GM12878 (cell line): Measurements from ENCODE around the gene BBX. TPM values are rescaled to one million over a fixed set of nuclear protein-coding genes. Genes with fewer than 3 reads are reported as not detected.

ENCODE experiments used
- ATAC-seq: fragments of 200-7000 bp; cut with Tn5 transposase; 3 replicates; pipeline ENCODE4 v1.9.1; 2020; ENCODE audit warnings: mild to moderate bottlenecking, moderate library complexity
- BruUV-seq: library from RNA; stranded (reverse); fragments of 400-500 nt; replicated peaks from 2 replicates; lab custom pipeline; 2021; lab: Mats Ljungman, UMichigan
- CTCF ChIA-PET: fragments of 300-600 bp; sonication (Branson Sonifier 250); formaldehyde crosslinking; extraction: SDS; loops from one replicate; lab custom pipeline; 2021; ENCODE audit warnings: inconsistent platforms; lab: Yijun Ruan, JAX
- POLR2A ChIA-PET: fragments of 350-600 bp; formaldehyde crosslinking; extraction: SDS; loops from one replicate; lab custom pipeline; 2021; ENCODE audit warnings: inconsistent platforms; lab: Charles Lee
- RAD21 ChIA-PET: fragments of 300-600 bp; sonication (Branson Sonifier 250); formaldehyde crosslinking; loops from one replicate; lab custom pipeline; 2023; ENCODE audit warnings: antibody characterized with exemption; ENCODE audit not compliant: unreplicated experiment; lab: Charles Lee
- SMC1A ChIA-PET: fragments of 300-600 bp; sonication (Branson Sonifier 250); formaldehyde crosslinking; loops from one replicate; lab custom pipeline; 2023; ENCODE audit not compliant: unreplicated experiment, uncharacterized antibody; lab: Charles Lee
- DNase-seq: peaks from one replicate; pipeline ENCODE4 v3.0.0-alpha.2; 2011; ENCODE audit warnings: low read depth, low spot score
- FAIRE-seq: peaks from 3 replicates; lab custom pipeline; 2011; peaks lifted over from hg19 to GRCh38; lab: Jason Lieb, UNC
- H2AFZ ChIP-seq: 2 replicates; pipeline ENCODE4 v1.6.0; 2011; ENCODE audit warnings: low read depth, low read length, control low read depth; ENCODE audit not compliant: control insufficient read depth
- H3K27ac ChIP-seq: 2 replicates; pipeline ENCODE4 v1.5.1; 2011; ENCODE audit warnings: control low read depth; ENCODE audit not compliant: control insufficient read depth, insufficient read depth
- H3K27me3 ChIP-seq, 2 experiments: replicated peaks in 1 of 2; 2 replicates each; pipeline versions ENCODE4 v1.6.0 to v1.6.1; 2011; ENCODE audit warnings: low read length in 1 of 2; ENCODE audit not compliant: control insufficient read depth in 2 of 2, insufficient read depth in 2 of 2
- H3K36me3 ChIP-seq, 2 experiments: 2 replicates each; pipeline ENCODE4 v1.5.1; 2011; ENCODE audit warnings: low read length in 1 of 2; ENCODE audit not compliant: control insufficient read depth in 2 of 2, insufficient read depth in 2 of 2
- H3K4me1 ChIP-seq: 2 replicates; pipeline ENCODE4 v1.6.1; 2011; ENCODE audit warnings: mild to moderate bottlenecking, low read length, moderate library complexity, mixed read lengths; ENCODE audit not compliant: control insufficient read depth, insufficient read depth
- H3K4me2 ChIP-seq: 2 replicates; pipeline ENCODE4 v1.6.0; 2011; ENCODE audit warnings: control low read depth; ENCODE audit not compliant: control insufficient read depth, insufficient read depth
- H3K4me3 ChIP-seq: fragments of 200-600 bp; sonication (generic); 2 replicates; pipeline ENCODE4 v1.5.1; 2016
- H3K79me2 ChIP-seq: 2 replicates; pipeline ENCODE4 v1.6.0; 2011; ENCODE audit warnings: low read length; ENCODE audit not compliant: control insufficient read depth, insufficient read depth
- H3K9ac ChIP-seq: 2 replicates; pipeline ENCODE4 v1.8.0; 2011; ENCODE audit warnings: low read length, control low read depth, mixed read lengths; ENCODE audit not compliant: control insufficient read depth, insufficient read depth
- H3K9me3 ChIP-seq: replicated peaks from 3 replicates; pipeline ENCODE4 v1.5.1; 2011; ENCODE audit warnings: mild to moderate bottlenecking, low read length; ENCODE audit not compliant: control insufficient read depth, insufficient read depth
- H4K20me1 ChIP-seq: 2 replicates; pipeline ENCODE4 v1.6.0; 2011; ENCODE audit not compliant: control insufficient read depth, insufficient read depth
- CHD1 ChIP-seq: IDR thresholded peaks from 2 replicates; pipeline ENCODE4 v1.6.1; 2012; ENCODE audit warnings: low read depth, low read length, improper control_type of control experiment
- CUX1 ChIP-seq: IDR thresholded peaks from 2 replicates; pipeline ENCODE4 v1.6.1; 2012; ENCODE audit warnings: improper control_type of control experiment, low read depth, low read length; ENCODE audit not compliant: insufficient replicate concordance
- EGR1 ChIP-seq, 2 experiments: IDR thresholded peaks; 1 replicate in 1 of 2; 2 replicates in 1 of 2; pipeline ENCODE4 v1.6.1; 2011 to 2012; ENCODE audit warnings: low read depth in 2 of 2, low read length in 2 of 2, borderline replicate concordance in 1 of 2, mild to moderate bottlenecking in 1 of 2, moderate library complexity in 1 of 2
- MEF2B ChIP-seq: fragments of 450-650 bp; IDR thresholded peaks from 2 replicates; pipeline ENCODE4 v1.6.1; 2018; ENCODE audit warnings: mild to moderate bottlenecking, moderate library complexity; ENCODE audit not compliant: partially characterized antibody, poor library complexity, severe bottlenecking
- NR2F1 ChIP-seq: fragments of 450-650 bp; conservative IDR thresholded peaks from 2 replicates; pipeline ENCODE4 v1.6.1; 2017; ENCODE audit warnings: mild to moderate bottlenecking
- RUNX3 ChIP-seq: IDR thresholded peaks from 2 replicates; pipeline ENCODE4 v1.6.1; 2012; ENCODE audit warnings: low read length, inconsistent platforms
- WRNIP1 ChIP-seq: IDR thresholded peaks from 2 replicates; pipeline ENCODE4 v1.6.1; 2011; ENCODE audit warnings: low read depth, low read length, improper control_type of control experiment, borderline replicate concordance
- WGBS: methylation state at CpG from one replicate; pipeline ENCODE4 v1.1.6; 2016; ENCODE audit warnings: low lambda C conversion rate; ENCODE audit not compliant: insufficient replicate concordance, insufficient coverage; ENCODE audit errors: missing lambda C conversion rate; 5-methylcytosine and 5-hydroxymethylcytosine counted together
- in situ Hi-C: fragments of 300-500 bp; cut with MboI; formaldehyde crosslinking; loops from 9 replicates; pipeline ENCODE4 v1.14.3; 2018; ENCODE audit warnings: mixed read lengths
- intact Hi-C: fragments of 100-400 bp; cut with micrococcal nuclease; formaldehyde crosslinking; loops from one replicate; pipeline ENCODE4 v1.14.2; 2022; ENCODE audit not compliant: unreplicated experiment
- polyA plus RNA-seq, 11 experiments: library from polyadenylated mRNA; depleted of rRNA in 4 of 11; unstranded in 6 of 11; stranded (reverse) in 5 of 11; fragments of >200 nt; fragmentation: Nextera tagmentation in 4 of 11; fragmentation: Illumina TruSeq in 1 of 11; extraction: Ambion mirVana in 4 of 11; extraction: Trizol in 1 of 11; gene quantifications; 1 replicate in 1 of 11; 2 replicates in 10 of 11; pipeline versions ENCODE4 v1.2.1 to v1.2.3, GENCODE V29; 2011 to 2016; ENCODE audit warnings: inconsistent platforms in 2 of 11, missing spikeins in 2 of 11, low read depth in 1 of 11
- total RNA-seq, 4 experiments: library from RNA; depleted of rRNA in 3 of 4; stranded (reverse); fragments of >200 nt in 3 of 4; fragmentation: Illumina TruSeq in 1 of 4; extraction: Trizol in 1 of 4; gene quantifications; 2 replicates each; pipeline versions ENCODE4 v1.2.1 to v1.2.3, GENCODE V29; 2013 to 2021

BBX gene
- total and polyA plus RNA-seq, 10 of the 15 experiments (the other 5 are each of a cell fraction or from before 2014, with no cell fraction given), result 13.3 to 38.5 (median 32.0) TPM

- Histone ChIP-seq H3K79me2 (no peaks in the 10 kb centered on the region), H3K9ac (no peak overlapping the region), H3K36me3 (no peaks in the 10 kb centered on the region), H3K4me3 (no peak overlapping the region), H4K20me1 (no peaks in the 10 kb centered on the region), H3K27me3 (no peaks in the 10 kb centered on the region), H3K4me2 (peak overlapping the region; percentile 72), H3K27ac (no peak overlapping the region), H3K9me3 (no peaks in the 10 kb centered on the region), H3K4me1 (peaks cover 10% of the 10 kb centered on the region), H2AFZ (peak overlapping the region; percentile 15; the same call in 1 of the 2 replicates)
- ATAC-seq (peak; percentile 71), DNase-seq (no peak), FAIRE-seq (no peak)
- no TSS peak for BruUV-seq
- CTCF ChIA-PET, result interaction anchor here (0.7 to 10.0 kb wide), 42 partner anchors 9 to 1143 kb away, joined by 3 to 212 read pairs (median 6); no protein-coding TSS in a partner anchor
- SMC1A ChIA-PET, result interaction anchor here (0.7 to 5.3 kb wide), 34 partner anchors 9 to 439 kb away, joined by 3 to 115 read pairs (median 4); no protein-coding TSS in a partner anchor
- WGBS, result 65% methylated on average over 6 of the region's 6 CpGs
- peak; percentile 57; the same call in 1 of the 2 replicates for TF ChIP-seq NR2F1
- TF ChIP-seq WRNIP1, result no peak
- no peak for TF ChIP-seq EGR1 (IDR thresholded peaks at IDR 0.05; ENCODE audit: borderline replicate concordance in 1 of 2, low read depth in 2 of 2, low read length in 2 of 2)
- no peak for TF ChIP-seq CUX1
- TF ChIP-seq CHD1, result no peak
- peak; percentile 25; the same call in 1 of the 2 replicates for TF ChIP-seq RUNX3
- TF ChIP-seq MEF2B, result peak; percentile 39
- in situ Hi-C loops (no loop called here), intact Hi-C loops (loop anchor here (5.0 to 10.0 kb wide), 3 partner anchors 67 to 441 kb away; no protein-coding TSS in a partner anchor)
- RAD21 ChIA-PET, result interaction anchor here (0.6 to 5.1 kb wide), 29 partner anchors 8 to 802 kb away, joined by 3 to 49 read pairs (median 4); no protein-coding TSS in a partner anchor
- POLR2A ChIA-PET, result interaction anchor here (1.0 to 2.0 kb wide), 6 partner anchors 12 to 96 kb away, joined by 3 to 5 read pairs (median 3); no protein-coding TSS in a partner anchor
Measured at GRCh38 chr3:107675233-107675900, 152.6 kb downstream of the BBX start.
